Trophoblast cell (in vitro differentiated cells and primary cell): Measurements from ENCODE around the gene SLC7A14.
A peak's percentile ranks its signal among the peaks of the same experiment; 100 is the strongest.
"Not testable (repeated sequence)": the region's sequence is repeated elsewhere in the genome, so short reads cannot be mapped to it uniquely, and the experiment has no call there.

Experiments used
- DNase-seq, 2 donors: peaks; one replicate each; pipeline ENCODE4 v3.0.0-alpha.2; 2016
- H2AFZ ChIP-seq: 2 replicates; pipeline ENCODE4 v1.6.1; 2013; ENCODE audit warnings: low read length, moderate library complexity, mild to moderate bottlenecking; ENCODE audit not compliant: insufficient read depth, poor library complexity
- H2AK5ac ChIP-seq: 2 replicates; pipeline ENCODE4 v1.6.1; 2013; ENCODE audit warnings: mild to moderate bottlenecking, low read length
- H2BK120ac ChIP-seq: 2 replicates; pipeline ENCODE4 v1.6.1; 2013; ENCODE audit warnings: low read length, mild to moderate bottlenecking, moderate library complexity; ENCODE audit not compliant: insufficient read depth, poor library complexity
- H2BK12ac ChIP-seq: 2 replicates; pipeline ENCODE4 v1.6.1; 2013; ENCODE audit warnings: mild to moderate bottlenecking, low read length, moderate library complexity
- H2BK5ac ChIP-seq: 2 replicates; pipeline ENCODE4 v1.6.1; 2013; ENCODE audit warnings: low read length, low read depth, moderate library complexity, mild to moderate bottlenecking; ENCODE audit not compliant: poor library complexity
- H3K14ac ChIP-seq: 2 replicates; pipeline ENCODE4 v1.6.1; 2013; ENCODE audit warnings: mild to moderate bottlenecking, low read length
- H3K18ac ChIP-seq: 2 replicates; pipeline ENCODE4 v1.6.1; 2013; ENCODE audit warnings: mild to moderate bottlenecking, low read length
- H3K23ac ChIP-seq: 2 replicates; pipeline ENCODE4 v1.6.1; 2013; ENCODE audit warnings: low read length
- H3K27ac ChIP-seq: 2 replicates; pipeline ENCODE4 v1.5.1; 2013; ENCODE audit warnings: low read depth, mild to moderate bottlenecking, inconsistent platforms, low read length, moderate library complexity
- H3K27me3 ChIP-seq: 2 replicates; pipeline ENCODE4 v1.6.1; 2013; ENCODE audit warnings: inconsistent platforms, mild to moderate bottlenecking, low read length, moderate library complexity; ENCODE audit not compliant: insufficient read depth
- H3K36me3 ChIP-seq, 2 experiments: 1 replicate in 1 of 2; 2 replicates in 1 of 2; pipeline ENCODE4 v1.6.1; 2013; ENCODE audit warnings: low read length in 2 of 2, mild to moderate bottlenecking in 2 of 2, moderate library complexity in 1 of 2; ENCODE audit not compliant: insufficient read depth in 2 of 2, control insufficient read depth in 1 of 2
- H3K4ac ChIP-seq: 2 replicates; pipeline ENCODE4 v1.6.1; 2013; ENCODE audit warnings: low read depth, mild to moderate bottlenecking, low read length, moderate library complexity
- H3K4me1 ChIP-seq, 2 experiments: 1 replicate in 1 of 2; 2 replicates in 1 of 2; pipeline ENCODE4 v1.6.1; 2013; ENCODE audit warnings: low read length in 2 of 2, mild to moderate bottlenecking in 2 of 2, moderate library complexity in 1 of 2; ENCODE audit not compliant: insufficient read depth in 2 of 2, control insufficient read depth in 1 of 2
- H3K4me2 ChIP-seq: 2 replicates; pipeline ENCODE4 v1.6.1; 2013; ENCODE audit warnings: inconsistent platforms, mild to moderate bottlenecking, low read length, moderate library complexity
- H3K4me3 ChIP-seq: 2 replicates; pipeline ENCODE4 v1.5.1; 2013; ENCODE audit warnings: mild to moderate bottlenecking, low read depth, low read length, inconsistent platforms
- H3K79me1 ChIP-seq: one replicate; pipeline ENCODE4 v1.6.1; 2013; ENCODE audit warnings: low read length
- H3K79me2 ChIP-seq: 2 replicates; pipeline ENCODE4 v1.6.1; 2013; ENCODE audit warnings: low read length, mild to moderate bottlenecking; ENCODE audit not compliant: control insufficient read depth, insufficient read depth, poor library complexity
- H3K9ac ChIP-seq: 2 replicates; pipeline ENCODE4 v1.6.1; 2013; ENCODE audit warnings: mild to moderate bottlenecking, low read length
- H3K9me3 ChIP-seq: 2 replicates; pipeline ENCODE4 v1.6.1; 2013; ENCODE audit warnings: low read depth, mild to moderate bottlenecking, control low read depth, inconsistent platforms, low read length; ENCODE audit not compliant: insufficient read depth
- H4K12ac ChIP-seq: 2 replicates; pipeline ENCODE4 v1.6.1; 2013; ENCODE audit warnings: low read depth, mild to moderate bottlenecking, low read length, moderate library complexity
- H4K8ac ChIP-seq: 2 replicates; pipeline ENCODE4 v1.6.1; 2013; ENCODE audit warnings: low read depth, mild to moderate bottlenecking, low read length, moderate library complexity
- H4K91ac ChIP-seq: one replicate; pipeline ENCODE4 v1.6.1; 2013; ENCODE audit warnings: low read depth, mild to moderate bottlenecking, low read length, moderate library complexity
- WGBS: extraction: QIAGEN DNeasy Blood & Tissue Kit; methylation state at CpG from one replicate; pipeline ENCODE4 v1.1.7; 2013; ENCODE audit warnings: missing lambda C conversion rate; ENCODE audit not compliant: insufficient read length, insufficient coverage; ENCODE audit errors: extremely low coverage; 5-methylcytosine and 5-hydroxymethylcytosine counted together

SLC7A14 gene

GRCh38 chr3:170584585-170585007 is 1.3 kb downstream of the SLC7A14 start:
- H4K12ac ChIP-seq, result no peak overlapping the region
- no peak overlapping the region for H3K27ac ChIP-seq
- no peaks in the 10 kb centered on the region for H3K79me1 ChIP-seq
- no peak overlapping the region for H2AFZ ChIP-seq
- H3K4ac ChIP-seq, result no peak overlapping the region
- H3K23ac ChIP-seq, result no peak overlapping the region
- no peak overlapping the region for H4K91ac ChIP-seq
- DNase-seq, result peak; percentile 40 to 77
- H2BK12ac ChIP-seq, result no peak overlapping the region
- H3K18ac ChIP-seq, result no peak overlapping the region
- H3K4me2 ChIP-seq, result peak overlapping the region; percentile 14
- no peaks in the 10 kb centered on the region for H3K36me3 ChIP-seq
- no peak overlapping the region for H3K14ac ChIP-seq
- no peak overlapping the region for H3K4me3 ChIP-seq
- H2AK5ac ChIP-seq, result no peak overlapping the region
- no peak overlapping the region for H4K8ac ChIP-seq
- peaks cover 23% of the 10 kb centered on the region for H3K27me3 ChIP-seq
- no CpG with 5 or more reads among the region's 20 CpGs for WGBS
- H2BK5ac ChIP-seq, result no peak overlapping the region
- no peaks in the 10 kb centered on the region for H3K79me2 ChIP-seq
- H3K9me3 ChIP-seq, result peaks cover 7% of the 10 kb centered on the region
- peaks cover 11% of the 10 kb centered on the region in 2 experiments for H3K4me1 ChIP-seq
- H2BK120ac ChIP-seq, result no peak overlapping the region
- no peak overlapping the region for H3K9ac ChIP-seq

GRCh38 chr3:170579646-170580045 is 6.2 kb downstream of the SLC7A14 start:
- Histone ChIP-seq H3K27ac (no peak overlapping the region), H3K4me3 (no peak overlapping the region), H2BK120ac (no peak overlapping the region), H2AFZ (no peak overlapping the region), H3K27me3 (peaks cover under 1% of the 10 kb centered on the region), H2BK5ac (no peak overlapping the region), H3K4me2 (no peak overlapping the region), H3K79me1 (no peaks in the 10 kb centered on the region), H3K9me3 (no peaks in the 10 kb centered on the region), H3K4me1 (peaks cover under 1% of the 10 kb centered on the region in 2 experiments), H2AK5ac (no peak overlapping the region), H3K9ac (no peak overlapping the region), H4K12ac (no peak overlapping the region), H3K79me2 (no peaks in the 10 kb centered on the region), H4K8ac (no peak overlapping the region), H3K4ac (no peak overlapping the region), H3K14ac (no peak overlapping the region), H4K91ac (no peak overlapping the region), H3K18ac (no peak overlapping the region), H3K36me3 (no peaks in the 10 kb centered on the region), H2BK12ac (no peak overlapping the region), H3K23ac (no peak overlapping the region)
- WGBS, result no CpG with 5 or more reads among the region's 3 CpGs
- DNase-seq, result peak in 1 of 2 donors; percentile 2

GRCh38 chr3:170572665-170573253 is 13.1 kb downstream of the SLC7A14 start:
- H4K12ac ChIP-seq, result no peak overlapping the region
- no peak overlapping the region for H4K91ac ChIP-seq
- no peak overlapping the region for H2BK12ac ChIP-seq
- H3K4ac ChIP-seq, result no peak overlapping the region
- no peaks in the 10 kb centered on the region for H3K9me3 ChIP-seq
- H3K27ac ChIP-seq, result no peak overlapping the region
- no peak overlapping the region for H2BK120ac ChIP-seq
- no peak overlapping the region for H3K4me3 ChIP-seq
- no peak overlapping the region for H2BK5ac ChIP-seq
- H3K4me1 ChIP-seq, result no peaks in the 10 kb centered on the region
- H3K27me3 ChIP-seq, result no peaks in the 10 kb centered on the region
- H3K79me2 ChIP-seq, result no peaks in the 10 kb centered on the region
- H3K79me1 ChIP-seq, result no peaks in the 10 kb centered on the region
- no peaks in the 10 kb centered on the region for H3K36me3 ChIP-seq
- H2AFZ ChIP-seq, result no peak overlapping the region
- no CpG with 5 or more reads among the region's 3 CpGs for WGBS
- no peak overlapping the region for H3K23ac ChIP-seq
- DNase-seq, result peak in 1 of 2 donors; percentile 2
- H4K8ac ChIP-seq, result no peak overlapping the region
- H3K4me2 ChIP-seq, result no peak overlapping the region
- H3K14ac ChIP-seq, result no peak overlapping the region
- no peak overlapping the region for H3K18ac ChIP-seq
- no peak overlapping the region for H2AK5ac ChIP-seq
- H3K9ac ChIP-seq, result no peak overlapping the region

- not testable (repeated sequence) for H3K27ac ChIP-seq, DNase-seq
- WGBS, result no CpG with 5 or more reads among the region's 1 CpG
These were observed 18.3 kb downstream of the SLC7A14 start for GRCh38 chr3:170567598-170567997.

More at GRCh38 chr3:170567598-170567997, 18.3 kb downstream of the SLC7A14 start:
- not testable (repeated sequence) for H4K91ac ChIP-seq, H3K4me1 ChIP-seq, H2AK5ac ChIP-seq, H4K12ac ChIP-seq, H3K4ac ChIP-seq, H3K79me2 ChIP-seq, H2BK12ac ChIP-seq, H3K79me1 ChIP-seq, H2AFZ ChIP-seq, H3K14ac ChIP-seq, H2BK5ac ChIP-seq, H3K18ac ChIP-seq, H3K9me3 ChIP-seq, H3K4me2 ChIP-seq, H4K8ac ChIP-seq, H3K9ac ChIP-seq, H3K23ac ChIP-seq, H3K36me3 ChIP-seq, H3K4me3 ChIP-seq, H3K27me3 ChIP-seq, H2BK120ac ChIP-seq
